HG03575 (cell line): ENCODE results near the gene GPR39.

ENCODE experiments used
- ATAC-seq: cut with Tn5 transposase; IDR thresholded peaks from one replicate; pipeline ENCODE4 v1.9.1; 2021; ENCODE audit not compliant: unreplicated experiment, insufficient number of reproducible peaks, low FRiP score; ENCODE audit errors: extremely low read depth

Gene GPR39

GRCh38 chr2:132542953-132543569, 126.5 kb downstream of the GPR39 start:
- no peak for ATAC-seq

- ATAC-seq: no peak
These were observed 127.5 kb downstream of the GPR39 start for GRCh38 chr2:132544006-132544630.

- ATAC-seq: no peak
These were observed 130.6 kb downstream of the GPR39 start for GRCh38 chr2:132547090-132547687.

- no peak for ATAC-seq
These were observed 133.5 kb downstream of the GPR39 start for GRCh38 chr2:132549935-132550670.

- ATAC-seq: no peak
These were observed 134.3 kb downstream of the GPR39 start for GRCh38 chr2:132550946-132551345.

- ATAC-seq: no peak
These were observed 141.1 kb downstream of the GPR39 start for GRCh38 chr2:132557694-132558093.

GRCh38 chr2:132559326-132559725, 142.7 kb downstream of the GPR39 start:
- ATAC-seq: no peak

GRCh38 chr2:132559921-132560320, 143.3 kb downstream of the GPR39 start:
- no peak for ATAC-seq

GRCh38 chr2:132560562-132560961, 144.0 kb downstream of the GPR39 start:
- ATAC-seq: no peak

- no peak for ATAC-seq
These were observed 145.6 kb downstream of the GPR39 start for GRCh38 chr2:132562245-132562644.

- ATAC-seq: no peak
These were observed 147.5 kb downstream of the GPR39 start for GRCh38 chr2:132564065-132564464.

- ATAC-seq: no peak
These were observed 149.8 kb downstream of the GPR39 start for GRCh38 chr2:132566379-132566778.

- no peak for ATAC-seq
These were observed 151.1 kb downstream of the GPR39 start for GRCh38 chr2:132567682-132568081.

- no peak for ATAC-seq
These were observed 152.1 kb downstream of the GPR39 start for GRCh38 chr2:132568656-132569055.

GRCh38 chr2:132573444-132574007, 156.9 kb downstream of the GPR39 start:
- no peak for ATAC-seq

GRCh38 chr2:132577686-132578085, 161.1 kb downstream of the GPR39 start:
- ATAC-seq: no peak

GRCh38 chr2:132581591-132581990, 165.0 kb downstream of the GPR39 start:
- ATAC-seq: no peak

- no peak for ATAC-seq
These were observed 165.6 kb downstream of the GPR39 start for GRCh38 chr2:132581991-132582738.
